ENCODE measurements around the gene ACTG2. TPM values are rescaled to one million over a fixed set of nuclear protein-coding genes. Genes with fewer than 3 reads are reported as not detected.
A peak's percentile ranks its signal among the peaks of the same experiment; 100 is the strongest.

ACTG2 gene
- total RNA-seq, 1 experiment from 2014 or later: 135 TPM

- Histone ChIP-seq H3K4me1 (replicated peaks) (peaks cover 14% of the 10 kb centered on the region), H3K27me3 (replicated peaks) (no peaks in the 10 kb centered on the region), H3K4me3 (peak overlapping the region; percentile 68), H3K36me3 (peaks cover 25% of the 10 kb centered on the region), H3K27ac (peak overlapping the region; percentile 94), H3K9me3 (replicated peaks) (no peaks in the 10 kb centered on the region)
- DNase-seq (ENCODE audit: low read depth in 1 of 2, low spot score in 2 of 2): no peak
Observed at GRCh38 chr2:73925853-73926492, 33.2 kb downstream of the ACTG2 start.

- Histone ChIP-seq H3K4me3 (peak within 1 kb of the TSS; percentile 68), H3K27ac (peak within 1 kb of the TSS; percentile 94), H3K36me3 (peaks cover 29% of the 10 kb centered on the region), H3K9me3 (replicated peaks) (no peaks in the 10 kb centered on the region), H3K4me1 (replicated peaks) (peaks cover 14% of the 10 kb centered on the region), H3K27me3 (replicated peaks) (no peaks in the 10 kb centered on the region)
- DNase-seq (ENCODE audit: low read depth in 1 of 2, low spot score in 2 of 2): peak; percentile 96 to 98
Observed at GRCh38 chr2:73926493-73927327, 33.9 kb downstream of the ACTG2 start, which contains the start of gene DGUOK. Gene DGUOK (plus strand): TSS chr2:73926880. CDS start chr2:73926911, 31 bp downstream.

- Histone ChIP-seq H3K9me3 (replicated peaks) (no peaks in the 10 kb centered on the region), H3K4me1 (replicated peaks) (peaks cover 17% of the 10 kb centered on the region), H3K27ac (peak overlapping the region; percentile 94), H3K27me3 (replicated peaks) (no peaks in the 10 kb centered on the region), H3K36me3 (peaks cover 35% of the 10 kb centered on the region), H3K4me3 (peak overlapping the region; percentile 68)
- DNase-seq (ENCODE audit: low read depth in 1 of 2, low spot score in 2 of 2): no peak
Observed at GRCh38 chr2:73927344-73927743, 34.5 kb downstream of the ACTG2 start.

- no peak for DNase-seq (ENCODE audit: low read depth in 1 of 2, low spot score in 2 of 2)
- H3K4me1 ChIP-seq (replicated peaks): peaks cover 17% of the 10 kb centered on the region
- H3K4me3 ChIP-seq: no peak overlapping the region
- H3K27me3 ChIP-seq (replicated peaks): no peaks in the 10 kb centered on the region
- no peaks in the 10 kb centered on the region for H3K9me3 ChIP-seq (replicated peaks)
- H3K27ac ChIP-seq: no peak overlapping the region
- H3K36me3 ChIP-seq: peaks cover 45% of the 10 kb centered on the region
Observed at GRCh38 chr2:73928963-73929347, 36.1 kb downstream of the ACTG2 start.

- no peak for DNase-seq (ENCODE audit: low read depth in 1 of 2, low spot score in 2 of 2)
- Histone ChIP-seq H3K27me3 (replicated peaks) (no peaks in the 10 kb centered on the region), H3K27ac (no peak overlapping the region), H3K4me3 (no peak overlapping the region), H3K36me3 (peaks cover 52% of the 10 kb centered on the region), H3K4me1 (replicated peaks) (peaks cover 17% of the 10 kb centered on the region), H3K9me3 (replicated peaks) (no peaks in the 10 kb centered on the region)
Observed at GRCh38 chr2:73930386-73930785, 37.6 kb downstream of the ACTG2 start.

GRCh38 chr2:73931531-73932500 is 39.0 kb downstream of the ACTG2 start:
- H3K4me1 ChIP-seq (replicated peaks): peaks cover 14% of the 10 kb centered on the region
- H3K9me3 ChIP-seq (replicated peaks): no peaks in the 10 kb centered on the region
- H3K27ac ChIP-seq: no peak overlapping the region
- H3K27me3 ChIP-seq (replicated peaks): no peaks in the 10 kb centered on the region
- no peak for DNase-seq (ENCODE audit: low read depth in 1 of 2, low spot score in 2 of 2)
- H3K4me3 ChIP-seq: no peak overlapping the region
- H3K36me3 ChIP-seq: peaks cover 62% of the 10 kb centered on the region

GRCh38 chr2:73933194-73933593 is 40.4 kb downstream of the ACTG2 start:
- peaks cover 21% of the 10 kb centered on the region for H3K4me1 ChIP-seq (replicated peaks)
- no peak for DNase-seq (ENCODE audit: low read depth in 1 of 2, low spot score in 2 of 2)
- no peak overlapping the region for H3K4me3 ChIP-seq
- no peak overlapping the region for H3K27ac ChIP-seq
- H3K9me3 ChIP-seq (replicated peaks): no peaks in the 10 kb centered on the region
- peaks cover 67% of the 10 kb centered on the region for H3K36me3 ChIP-seq
- no peaks in the 10 kb centered on the region for H3K27me3 ChIP-seq (replicated peaks)

- Histone ChIP-seq H3K4me1 (replicated peaks) (peaks cover 33% of the 10 kb centered on the region), H3K27ac (no peak overlapping the region), H3K9me3 (replicated peaks) (no peaks in the 10 kb centered on the region), H3K4me3 (no peak overlapping the region), H3K27me3 (replicated peaks) (no peaks in the 10 kb centered on the region), H3K36me3 (peaks cover 74% of the 10 kb centered on the region)
- DNase-seq (ENCODE audit: low read depth in 1 of 2, low spot score in 2 of 2): no peak
Observed at GRCh38 chr2:73935641-73936040, 42.8 kb downstream of the ACTG2 start.

- H3K4me1 ChIP-seq (replicated peaks): peaks cover 29% of the 10 kb centered on the region
- H3K9me3 ChIP-seq (replicated peaks): no peaks in the 10 kb centered on the region
- H3K4me3 ChIP-seq: no peak overlapping the region
- DNase-seq (ENCODE audit: low read depth in 1 of 2, low spot score in 2 of 2): no peak
- no peak overlapping the region for H3K27ac ChIP-seq
- peaks cover 70% of the 10 kb centered on the region for H3K36me3 ChIP-seq
- no peaks in the 10 kb centered on the region for H3K27me3 ChIP-seq (replicated peaks)
Observed at GRCh38 chr2:73937103-73937885, 44.5 kb downstream of the ACTG2 start.

GRCh38 chr2:73937899-73938298 is 45.1 kb downstream of the ACTG2 start:
- H3K27me3 ChIP-seq (replicated peaks): no peaks in the 10 kb centered on the region
- H3K27ac ChIP-seq: no peak overlapping the region
- peaks cover 68% of the 10 kb centered on the region for H3K36me3 ChIP-seq
- H3K4me1 ChIP-seq (replicated peaks): peaks cover 29% of the 10 kb centered on the region
- DNase-seq (ENCODE audit: low read depth in 1 of 2, low spot score in 2 of 2): no peak
- H3K4me3 ChIP-seq: no peak overlapping the region
- H3K9me3 ChIP-seq (replicated peaks): no peaks in the 10 kb centered on the region

GRCh38 chr2:73938718-73939352 is 46.0 kb downstream of the ACTG2 start:
- Histone ChIP-seq H3K4me1 (replicated peaks) (peaks cover 29% of the 10 kb centered on the region), H3K9me3 (replicated peaks) (no peaks in the 10 kb centered on the region), H3K36me3 (peaks cover 71% of the 10 kb centered on the region), H3K27me3 (replicated peaks) (no peaks in the 10 kb centered on the region), H3K4me3 (no peak overlapping the region), H3K27ac (peak overlapping the region; percentile 45)
- DNase-seq (ENCODE audit: low read depth in 1 of 2, low spot score in 2 of 2): peak in 1 of 2 experiments; percentile 47

- Histone ChIP-seq H3K27ac (peak overlapping the region; percentile 45), H3K4me1 (replicated peaks) (peaks cover 29% of the 10 kb centered on the region), H3K4me3 (no peak overlapping the region), H3K27me3 (replicated peaks) (no peaks in the 10 kb centered on the region), H3K9me3 (replicated peaks) (no peaks in the 10 kb centered on the region), H3K36me3 (peaks cover 71% of the 10 kb centered on the region)
- no peak for DNase-seq (ENCODE audit: low read depth in 1 of 2, low spot score in 2 of 2)
Observed at GRCh38 chr2:73939419-73939818, 46.6 kb downstream of the ACTG2 start.

Measured in SJSA1 (cell line).